B cell (primary cell): ENCODE results near the gene MAP3K13. TPM values are rescaled to one million over a fixed set of nuclear protein-coding genes. Genes with fewer than 3 reads are reported as not detected.

Experiments
- ATAC-seq: fragments of 200-7000 bp; cut with Tn5 transposase; one replicate; pipeline ENCODE4 v1.10.0; 2021; ENCODE audit warnings: low read depth, mild to moderate bottlenecking, moderate number of reproducible peaks, moderate library complexity
- CTCF ChIA-PET: fragments of 350-600 bp; sonication (Branson Sonifier 250); formaldehyde crosslinking; loops from one replicate; lab custom pipeline; 2021; ENCODE audit warnings: antibody characterized with exemption, inconsistent platforms; lab: Charles Lee
- POLR2A ChIA-PET: fragments of 350-600 bp; sonication (Branson Sonifier 250); formaldehyde crosslinking; loops from one replicate; lab custom pipeline; 2021; ENCODE audit warnings: antibody characterized with exemption; lab: Charles Lee
- DNase-seq: peaks from one replicate; pipeline ENCODE4 v3.0.0; 2013
- H2AFZ ChIP-seq: 2 replicates; pipeline ENCODE4 v1.6.1; 2012; ENCODE audit warnings: mild to moderate bottlenecking, low read depth, low read length; ENCODE audit not compliant: insufficient read depth, poor library complexity, severe bottlenecking
- H3K27ac ChIP-seq, 2 donors: 1 replicate in 1 of 2; 2 replicates in 1 of 2; pipeline ENCODE4 v1.5.1; 2012 to 2013; ENCODE audit warnings: low read length in 2 of 2, mild to moderate bottlenecking in 2 of 2, moderate library complexity in 1 of 2
- H3K27me3 ChIP-seq, 4 experiments: fragments of 200-600 bp in 1 of 4; sonication (generic) in 1 of 4; replicated peaks in 1 of 4; 1 replicate in 2 of 4; 2 replicates in 2 of 4; pipeline versions ENCODE4 v1.6.1 to v1.7.0; 2013 to 2016; ENCODE audit warnings: low read length in 3 of 4, mild to moderate bottlenecking in 2 of 4, mixed read lengths in 1 of 4, moderate library complexity in 1 of 4; ENCODE audit not compliant: insufficient read depth in 4 of 4, control insufficient read depth in 3 of 4; ENCODE audit errors: control extremely low read depth in 1 of 4
- H3K36me3 ChIP-seq, 2 experiments: replicated peaks in 1 of 2; 1 replicate in 1 of 2; 2 replicates in 1 of 2; pipeline versions ENCODE4 v1.6.1 to v1.7.1; 2013; ENCODE audit warnings: low read length in 1 of 2; ENCODE audit not compliant: insufficient read depth in 2 of 2, control insufficient read depth in 1 of 2; ENCODE audit errors: control extremely low read depth in 1 of 2, extremely low read depth in 1 of 2
- H3K4me1 ChIP-seq, 2 donors: fragments of 200-600 bp in 1 of 2; sonication (generic) in 1 of 2; 1 replicate in 1 of 2; 2 replicates in 1 of 2; pipeline versions ENCODE4 v1.5.1 to v1.6.1; 2013 to 2017; ENCODE audit warnings: low read length in 2 of 2; ENCODE audit not compliant: control insufficient read depth in 2 of 2, insufficient read depth in 2 of 2
- H3K4me2 ChIP-seq: replicated peaks from 2 replicates; pipeline ENCODE3; 2012; ENCODE audit warnings: mild to moderate bottlenecking, low read depth, low read length; ENCODE audit not compliant: poor library complexity, severe bottlenecking
- H3K4me3 ChIP-seq, 5 experiments: fragments of 200-600 bp in 1 of 5; sonication (generic) in 1 of 5; 1 replicate in 3 of 5; 2 replicates in 2 of 5; pipeline versions ENCODE4 v1.5.1 to v1.7.0; 2011 to 2016; ENCODE audit warnings: low read length in 4 of 5, mild to moderate bottlenecking in 4 of 5, low read depth in 2 of 5, control low read depth in 1 of 5, moderate library complexity in 1 of 5; ENCODE audit not compliant: insufficient read depth in 1 of 5; ENCODE audit errors: control extremely low read depth in 1 of 5, extremely low read depth in 1 of 5
- H3K79me2 ChIP-seq: fragments of 200-600 bp; sonication (generic); one replicate; pipeline ENCODE4 v1.6.0; 2016; ENCODE audit warnings: low read length; ENCODE audit not compliant: control insufficient read depth, insufficient read depth
- H3K9ac ChIP-seq: fragments of 200-600 bp; sonication (generic); 2 replicates; pipeline ENCODE4 v1.6.1; 2017; ENCODE audit warnings: mild to moderate bottlenecking, low read length, moderate library complexity
- H3K9me3 ChIP-seq, 3 donors: one replicate each; pipeline versions ENCODE4 v1.6.1 to v1.7.1; 2013; ENCODE audit warnings: low read length in 2 of 3; ENCODE audit not compliant: control insufficient read depth in 2 of 3, insufficient read depth in 1 of 3; ENCODE audit errors: control extremely low read depth in 1 of 3
- H4K20me1 ChIP-seq: 2 replicates; pipeline ENCODE4 v1.6.0; 2012; ENCODE audit warnings: mild to moderate bottlenecking, low read length; ENCODE audit not compliant: insufficient read depth, control insufficient read depth, poor library complexity, severe bottlenecking
- H3K27ac Mint-ChIP-seq: one replicate; pipeline ENCODE4 v1.8.0; 2021; ENCODE audit warnings: mixed read lengths
- H3K27me3 Mint-ChIP-seq: one replicate; pipeline ENCODE4 v1.8.0; 2021; ENCODE audit warnings: mixed read lengths
- H3K4me1 Mint-ChIP-seq: one replicate; pipeline ENCODE4 v1.8.0; 2021; ENCODE audit warnings: mixed read lengths
- H3K4me3 Mint-ChIP-seq: one replicate; pipeline ENCODE4 v1.8.0; 2021; ENCODE audit warnings: mixed read lengths
- H3K9me3 Mint-ChIP-seq: one replicate; pipeline ENCODE4 v1.8.0; 2022; ENCODE audit warnings: mixed read lengths; ENCODE audit not compliant: insufficient read depth
- EZH2 ChIP-seq: IDR thresholded peaks from 2 replicates; pipeline ENCODE4 v1.6.1; 2012; ENCODE audit warnings: borderline replicate concordance, low read depth, mild to moderate bottlenecking, moderate library complexity, low read length; ENCODE audit not compliant: insufficient read depth, poor library complexity, severe bottlenecking
- WGBS: methylation state at CpG from one replicate; pipeline ENCODE4 v1.1.5; 2013; ENCODE audit warnings: missing lambda C conversion rate; ENCODE audit not compliant: insufficient coverage; 5-methylcytosine and 5-hydroxymethylcytosine counted together
- intact Hi-C: fragments of 100-400 bp; cut with micrococcal nuclease; formaldehyde crosslinking; loops from one replicate; pipeline ENCODE4 v1.10.0; 2022
- polyA plus RNA-seq: library from polyadenylated mRNA; depleted of rRNA; stranded (reverse); fragments of >200 nt; gene quantifications from 2 replicates; pipeline ENCODE4 v1.2.3, GENCODE V29; 2012
- total RNA-seq, 2 donors: library from RNA; stranded (reverse); fragments of 120-200 nt in 1 of 2; gene quantifications; 1 replicate in 1 of 2; 2 replicates in 1 of 2; pipeline versions ENCODE4 v1.2.3 to v1.2.4, GENCODE V29; 2013 to 2022
- TF ChIP-seq, protein P1 (sequence below): fragments of 200-600 bp; IDR thresholded peaks from one replicate; pipeline ENCODE4 v1.8.0; 2022; ENCODE audit warnings: antibody characterized with exemption, mild to moderate bottlenecking

MAP3K13 gene
- total and polyA plus RNA-seq, 2 donors (not counting 1 experiment from before 2014, with no cell fraction given) = 5.7 to 9.2 TPM

- Mint-ChIP-seq H3K9me3 (no peaks in the 10 kb centered on the region), H3K27ac (no peak overlapping the region), H3K27me3 (peaks cover 11% of the 10 kb centered on the region), H3K4me1 (no peaks in the 10 kb centered on the region), H3K4me3 (no peak overlapping the region)
- no peaks in the 10 kb centered on the region for H4K20me1 ChIP-seq
- no peak for ATAC-seq
- CTCF ChIA-PET = no interaction called here
- H3K4me1 ChIP-seq = no peaks in the 10 kb centered on the region
- POLR2A ChIA-PET = no interaction called here
- no peak overlapping the region for H2AFZ ChIP-seq
- no peaks in the 10 kb centered on the region for H3K36me3 ChIP-seq
- TF ChIP-seq, protein P1, sequence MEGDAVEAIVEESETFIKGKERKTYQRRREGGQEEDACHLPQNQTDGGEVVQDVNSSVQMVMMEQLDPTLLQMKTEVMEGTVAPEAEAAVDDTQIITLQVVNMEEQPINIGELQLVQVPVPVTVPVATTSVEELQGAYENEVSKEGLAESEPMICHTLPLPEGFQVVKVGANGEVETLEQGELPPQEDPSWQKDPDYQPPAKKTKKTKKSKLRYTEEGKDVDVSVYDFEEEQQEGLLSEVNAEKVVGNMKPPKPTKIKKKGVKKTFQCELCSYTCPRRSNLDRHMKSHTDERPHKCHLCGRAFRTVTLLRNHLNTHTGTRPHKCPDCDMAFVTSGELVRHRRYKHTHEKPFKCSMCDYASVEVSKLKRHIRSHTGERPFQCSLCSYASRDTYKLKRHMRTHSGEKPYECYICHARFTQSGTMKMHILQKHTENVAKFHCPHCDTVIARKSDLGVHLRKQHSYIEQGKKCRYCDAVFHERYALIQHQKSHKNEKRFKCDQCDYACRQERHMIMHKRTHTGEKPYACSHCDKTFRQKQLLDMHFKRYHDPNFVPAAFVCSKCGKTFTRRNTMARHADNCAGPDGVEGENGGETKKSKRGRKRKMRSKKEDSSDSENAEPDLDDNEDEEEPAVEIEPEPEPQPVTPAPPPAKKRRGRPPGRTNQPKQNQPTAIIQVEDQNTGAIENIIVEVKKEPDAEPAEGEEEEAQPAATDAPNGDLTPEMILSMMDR = no peak
- no peak for TF ChIP-seq EZH2
- no peak overlapping the region for H3K27ac ChIP-seq
- H3K9ac ChIP-seq = no peak overlapping the region
- WGBS = no CpG with 5 or more reads among the region's 7 CpGs
- H3K9me3 ChIP-seq = no peaks in the 10 kb centered on the region
- intact Hi-C loops = no loop called here
- no peaks in the 10 kb centered on the region for H3K79me2 ChIP-seq
- no peak for DNase-seq
- H3K4me3 ChIP-seq = no peak overlapping the region
- peaks cover 0 to 3% (median 0%) of the 10 kb centered on the region in 4 experiments for H3K27me3 ChIP-seq
- H3K4me2 ChIP-seq = no peak overlapping the region
These were observed 38.5 kb downstream of the MAP3K13 start for GRCh38 chr3:185401319-185401955.

DNA sequence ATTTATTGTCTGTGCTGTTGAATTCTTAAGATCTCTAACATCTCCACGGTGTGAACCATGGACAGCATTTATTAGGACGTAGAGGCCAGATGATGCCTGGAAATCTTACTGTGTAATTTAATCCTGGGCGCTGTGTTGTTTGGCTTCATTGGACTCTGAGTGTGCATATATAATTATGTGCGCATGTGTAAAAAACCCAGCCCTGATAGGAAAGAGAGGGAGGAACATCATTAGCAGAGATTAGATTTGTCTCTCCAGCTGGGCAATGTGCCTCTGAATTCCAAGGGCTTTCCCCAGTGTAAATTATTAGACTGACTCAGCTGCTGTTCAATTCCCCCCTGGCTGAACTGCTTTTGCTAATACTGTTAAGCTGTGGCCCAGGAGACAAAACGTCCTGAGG lies 39.6 kb downstream of the MAP3K13 start:
- intact Hi-C loops = no loop called here
- Histone ChIP-seq H4K20me1 (no peaks in the 10 kb centered on the region), H2AFZ (no peak overlapping the region), H3K4me2 (no peak overlapping the region), H3K4me3 (no peak overlapping the region), H3K36me3 (no peaks in the 10 kb centered on the region), H3K9me3 (no peaks in the 10 kb centered on the region), H3K27ac (no peak overlapping the region), H3K27me3 (peaks cover 0 to 3% (median 0%) of the 10 kb centered on the region in 4 experiments), H3K4me1 (no peaks in the 10 kb centered on the region), H3K79me2 (no peaks in the 10 kb centered on the region), H3K9ac (no peak overlapping the region)
- no peaks in the 10 kb centered on the region for H3K4me1 Mint-ChIP-seq
- DNase-seq (no peak), ATAC-seq (no peak)
- WGBS = 100% methylated on average over 3 of the region's 5 CpGs
- H3K27me3 Mint-ChIP-seq = peaks cover 11% of the 10 kb centered on the region
- CTCF ChIA-PET = no interaction called here
- POLR2A ChIA-PET = no interaction called here
- TF ChIP-seq, protein P1 = no peak
- TF ChIP-seq EZH2 = no peak
- H3K4me3 Mint-ChIP-seq = no peak overlapping the region
- no peaks in the 10 kb centered on the region for H3K9me3 Mint-ChIP-seq
- no peak overlapping the region for H3K27ac Mint-ChIP-seq
